HUES64 (cell line): ENCODE results near the gene PLOD3.
"Not testable (repeated sequence)": the region's sequence is repeated elsewhere in the genome, so short reads cannot be mapped to it uniquely, and the experiment has no call there.

Source experiments
- H3K27ac ChIP-seq: 2 replicates; pipeline ENCODE4 v1.7.0; 2013; ENCODE audit warnings: low read depth, low read length, inconsistent platforms
- H3K27me3 ChIP-seq: 2 replicates; pipeline ENCODE4 v1.6.1; 2013; ENCODE audit warnings: mild to moderate bottlenecking, low read length; ENCODE audit not compliant: insufficient read depth
- H3K36me3 ChIP-seq: 2 replicates; pipeline ENCODE4 v1.6.1; 2013; ENCODE audit warnings: mild to moderate bottlenecking, low read length; ENCODE audit not compliant: insufficient read depth
- H3K4me1 ChIP-seq: 2 replicates; pipeline ENCODE4 v1.6.1; 2013; ENCODE audit warnings: mild to moderate bottlenecking, low read length, moderate library complexity; ENCODE audit not compliant: insufficient read depth
- H3K4me3 ChIP-seq: 2 replicates; pipeline ENCODE4 v1.5.1; 2013; ENCODE audit warnings: mild to moderate bottlenecking, low read length, moderate library complexity
- H3K9ac ChIP-seq: 2 replicates; pipeline ENCODE4 v1.6.1; 2013; ENCODE audit warnings: mild to moderate bottlenecking, low read depth, low read length
- H3K9me3 ChIP-seq: 2 replicates; pipeline ENCODE4 v1.6.1; 2013; ENCODE audit warnings: low read depth, low read length; ENCODE audit not compliant: insufficient read depth
- WGBS: fragments of 150-250, 120-280 bp; methylation state at CpG from one replicate; pipeline ENCODE4 v1.1.7; 2013; ENCODE audit warnings: missing lambda C conversion rate; 5-methylcytosine and 5-hydroxymethylcytosine counted together

PLOD3 gene

DNA sequence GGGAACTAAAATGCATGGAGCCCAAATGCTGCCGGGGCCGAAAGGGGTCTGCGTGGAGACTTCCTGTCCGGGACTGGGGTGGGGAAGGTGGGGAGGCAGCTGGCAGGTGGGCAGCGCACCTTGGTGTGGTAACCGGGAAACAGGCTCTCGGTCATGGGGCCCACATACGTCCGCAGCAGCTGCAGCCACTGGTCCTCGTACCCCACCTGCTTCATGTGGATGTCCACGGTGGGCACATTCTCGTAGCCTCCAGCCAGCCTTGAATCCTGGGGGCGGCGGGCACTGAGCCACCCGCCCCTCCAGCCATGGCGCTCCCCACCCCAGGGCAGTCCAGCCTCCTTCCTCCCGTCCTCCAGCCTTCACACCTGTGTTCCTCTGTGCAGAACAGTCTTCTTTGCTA lies 9.9 kb downstream of the PLOD3 start:
- Histone ChIP-seq H3K36me3 (peaks cover 31% of the 10 kb centered on the region), H3K9me3 (no peaks in the 10 kb centered on the region), H3K4me1 (no peaks in the 10 kb centered on the region), H3K4me3 (no peak overlapping the region), H3K27me3 (peaks cover 5% of the 10 kb centered on the region), H3K9ac (no peak overlapping the region), H3K27ac (no peak overlapping the region)
- 92% methylated on average over 17 of the region's 17 CpGs for WGBS

DNA sequence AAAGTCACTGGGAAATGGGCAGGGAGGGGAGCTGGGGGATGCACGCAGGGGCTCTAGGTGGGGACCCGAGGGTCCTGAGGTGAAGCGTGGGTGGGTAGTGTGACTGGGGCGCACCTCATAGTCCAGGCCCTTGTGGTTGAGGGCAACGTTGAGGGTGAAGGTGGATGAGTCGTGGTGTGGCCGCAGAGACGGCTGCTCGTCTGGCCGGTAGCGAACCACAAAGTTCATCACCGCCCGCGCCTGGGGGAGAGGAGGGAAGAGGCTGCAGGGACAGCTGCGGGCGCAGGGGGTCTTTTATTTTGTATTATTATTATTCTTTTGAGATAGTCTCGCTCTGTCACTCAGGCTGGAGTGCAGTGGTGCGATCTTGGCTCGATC lies 10.7 kb downstream of the PLOD3 start:
- H3K36me3 ChIP-seq: peaks cover 26% of the 10 kb centered on the region
- no peak overlapping the region for H3K4me3 ChIP-seq
- no peak overlapping the region for H3K27ac ChIP-seq
- H3K9me3 ChIP-seq: no peaks in the 10 kb centered on the region
- H3K27me3 ChIP-seq: peaks cover 14% of the 10 kb centered on the region
- H3K4me1 ChIP-seq: no peaks in the 10 kb centered on the region
- 94% methylated on average over 18 of the region's 19 CpGs for WGBS
- H3K9ac ChIP-seq: no peak overlapping the region

DNA sequence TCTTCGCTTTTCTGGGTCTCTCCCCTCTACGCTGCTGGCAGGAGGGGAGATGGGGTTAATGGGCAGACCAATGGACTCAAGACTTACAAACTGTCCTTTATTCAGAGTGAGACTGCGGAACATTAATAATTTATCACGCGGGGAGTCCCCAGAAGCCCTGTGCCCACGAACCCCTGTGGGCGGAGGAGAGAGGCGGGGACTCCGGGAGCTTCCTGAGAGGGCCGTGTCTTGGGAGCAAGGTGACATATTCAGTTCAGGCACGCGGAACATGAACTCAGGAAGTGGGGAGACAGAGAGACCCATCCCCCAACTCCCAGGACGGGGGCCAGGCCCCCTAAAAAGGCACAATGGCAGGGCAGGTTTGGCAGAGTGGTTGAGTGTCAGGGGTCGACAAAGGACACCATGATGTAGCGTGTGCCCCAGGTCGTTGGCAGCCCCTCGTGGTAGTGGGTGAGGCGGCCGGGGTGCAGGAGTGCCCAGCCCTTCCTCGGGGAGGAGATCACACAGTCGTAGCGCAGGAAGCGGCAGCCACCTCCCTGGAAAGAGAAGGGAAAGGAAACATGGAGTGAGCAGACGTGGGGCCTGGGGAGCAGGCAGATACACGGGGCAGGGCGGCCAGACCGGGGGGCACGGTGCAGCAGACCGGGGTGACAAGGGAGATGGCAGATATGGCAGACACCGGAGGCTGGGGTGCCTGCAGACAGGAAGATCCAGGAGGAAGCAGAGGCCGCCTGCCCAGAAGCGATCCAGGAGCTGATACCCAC lies 11.3 kb downstream of the PLOD3 start:
- Histone ChIP-seq H3K36me3 (peaks cover 20% of the 10 kb centered on the region), H3K4me3 (no peak overlapping the region), H3K9me3 (no peaks in the 10 kb centered on the region), H3K9ac (no peak overlapping the region), H3K4me1 (peaks cover 2% of the 10 kb centered on the region; the same call in 1 of the 2 replicates), H3K27ac (no peak overlapping the region), H3K27me3 (peaks cover 16% of the 10 kb centered on the region)
- 93% methylated on average over 30 of the region's 32 CpGs for WGBS

DNA sequence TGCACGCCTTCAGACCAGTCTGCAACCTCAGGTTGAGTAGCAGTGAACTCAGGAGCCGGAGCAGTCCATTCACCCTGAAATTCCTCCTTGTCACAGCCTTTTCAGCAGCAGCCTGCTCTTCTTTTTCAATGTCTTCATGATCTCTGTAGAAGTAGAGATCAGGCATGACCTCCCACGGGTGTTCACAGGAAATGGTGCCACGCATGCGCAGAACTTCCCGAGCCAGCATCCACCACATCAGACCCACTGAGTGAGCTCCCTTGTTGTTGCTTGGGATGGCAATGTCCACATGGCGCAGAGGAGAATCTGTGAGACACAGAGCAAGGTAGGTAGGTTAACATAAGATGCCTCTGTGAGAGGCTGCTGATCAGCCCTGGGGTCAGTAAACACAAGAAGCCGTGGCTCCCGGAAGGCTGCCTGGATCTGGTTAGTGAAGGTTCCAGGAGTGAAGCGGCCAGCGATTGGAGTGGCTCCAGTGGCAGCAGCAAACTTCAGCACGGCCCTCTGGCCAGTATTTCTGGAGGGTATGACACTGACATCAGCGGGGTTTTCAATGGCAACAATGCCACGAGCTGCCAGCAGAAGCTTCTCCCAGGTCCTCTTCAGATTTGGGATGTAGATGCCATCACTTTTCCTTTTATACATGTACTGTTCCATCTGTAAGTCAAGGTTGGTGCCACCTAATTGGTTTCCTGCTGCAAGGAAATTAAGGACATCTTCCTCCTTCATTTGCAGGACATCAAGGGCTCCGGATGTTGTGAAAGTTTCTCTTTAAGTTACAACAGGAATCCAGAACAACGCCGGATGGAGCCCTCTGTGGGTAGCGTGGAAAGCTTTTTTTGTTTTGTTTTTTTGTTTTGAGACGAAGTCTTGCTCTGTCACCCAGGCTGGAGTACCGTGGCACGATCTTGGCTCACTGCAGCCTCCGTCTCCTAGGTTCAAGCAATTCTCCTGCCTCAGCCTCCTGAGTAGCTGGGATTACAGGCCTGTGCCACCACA lies 13.3 kb downstream of the PLOD3 start:
- H3K4me3 ChIP-seq, H3K9me3 ChIP-seq, H3K27ac ChIP-seq, H3K9ac ChIP-seq, H3K36me3 ChIP-seq: not testable (repeated sequence)
- Histone ChIP-seq H3K4me1 (peaks cover 10% of the 10 kb centered on the region), H3K27me3 (peaks cover 16% of the 10 kb centered on the region)
- 88% methylated on average over 22 of the region's 22 CpGs for WGBS

DNA sequence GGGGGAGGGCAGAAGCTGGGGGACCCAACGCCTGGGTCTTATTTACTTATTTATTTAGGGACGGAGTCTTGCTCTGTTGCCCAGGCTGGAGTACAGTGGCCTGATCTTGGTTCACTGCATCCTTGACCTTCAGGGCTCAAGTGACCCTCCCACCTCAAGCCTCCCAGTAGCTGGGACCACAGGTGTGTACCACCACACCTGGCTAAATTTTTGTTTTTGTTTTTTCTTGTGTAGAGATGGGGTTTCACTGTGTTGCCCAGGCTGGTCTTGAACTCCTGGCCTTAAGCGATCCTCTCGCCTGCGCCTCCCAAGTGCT lies 14.8 kb downstream of the PLOD3 start:
- 92% methylated on average over 5 of the region's 5 CpGs for WGBS
- no peak overlapping the region for H3K9ac ChIP-seq
- H3K27me3 ChIP-seq: peaks cover 16% of the 10 kb centered on the region

DNA sequence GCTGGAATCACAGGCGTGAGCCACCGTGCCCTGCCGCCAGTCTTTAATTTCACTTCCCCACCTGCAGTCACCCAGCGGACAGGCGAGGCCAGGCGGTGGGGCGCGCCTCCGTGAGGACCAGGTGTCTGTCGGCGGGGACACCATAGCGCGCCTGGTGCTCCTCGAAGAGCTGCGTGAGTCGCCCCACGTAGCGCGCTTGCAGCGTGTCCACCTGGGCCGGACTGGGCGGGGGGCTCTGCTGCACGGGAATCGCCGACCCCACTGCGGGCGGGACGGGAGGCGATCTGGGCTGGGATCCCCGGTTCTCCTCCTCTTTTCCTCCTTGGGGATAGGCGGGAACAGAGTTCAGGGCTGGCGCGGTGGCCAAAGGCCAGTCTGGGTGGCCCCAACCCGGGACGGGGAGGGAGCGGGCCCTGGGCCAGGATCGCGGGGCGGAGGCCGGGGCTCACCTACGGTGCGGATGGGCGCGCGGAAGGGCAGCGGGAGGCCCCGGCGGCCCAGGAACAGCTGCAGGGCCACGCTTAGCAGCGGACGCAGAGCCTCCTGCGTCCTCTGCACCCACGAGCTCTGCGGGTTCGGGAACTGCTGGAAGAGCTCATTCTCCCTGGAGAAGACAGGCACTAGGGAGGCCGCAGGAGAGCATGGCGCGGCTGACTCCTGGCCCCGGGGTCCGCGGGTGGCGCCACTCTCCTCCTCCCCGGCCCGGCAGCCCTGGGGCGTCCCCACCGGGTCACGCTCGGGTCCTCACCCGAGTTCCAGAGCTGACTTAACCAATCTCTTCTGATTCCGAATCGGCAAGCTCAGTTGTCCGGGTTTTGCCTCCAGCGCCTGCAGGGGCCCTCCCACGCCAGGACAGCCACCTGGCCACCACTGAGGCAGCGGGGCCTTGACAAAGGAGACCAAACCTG lies 15.4 kb downstream of the PLOD3 start:
- Histone ChIP-seq H3K4me3 (peak overlapping the region; percentile 54), H3K36me3 (peaks cover 6% of the 10 kb centered on the region; the same call in 1 of the 2 replicates), H3K4me1 (peaks cover 10% of the 10 kb centered on the region), H3K9ac (peak overlapping the region; percentile 54), H3K9me3 (no peaks in the 10 kb centered on the region), H3K27me3 (peaks cover 16% of the 10 kb centered on the region), H3K27ac (no peak overlapping the region)
- 86% methylated on average over 75 of the region's 75 CpGs for WGBS

More for the DNA sequence above, 14.8 kb downstream of the PLOD3 start:
- H3K27ac ChIP-seq: no peak overlapping the region
- peak overlapping the region; percentile 54 for H3K4me3 ChIP-seq
- peaks cover 6% of the 10 kb centered on the region; the same call in 1 of the 2 replicates for H3K36me3 ChIP-seq
- H3K9me3 ChIP-seq: no peaks in the 10 kb centered on the region
- peaks cover 10% of the 10 kb centered on the region for H3K4me1 ChIP-seq

DNA sequence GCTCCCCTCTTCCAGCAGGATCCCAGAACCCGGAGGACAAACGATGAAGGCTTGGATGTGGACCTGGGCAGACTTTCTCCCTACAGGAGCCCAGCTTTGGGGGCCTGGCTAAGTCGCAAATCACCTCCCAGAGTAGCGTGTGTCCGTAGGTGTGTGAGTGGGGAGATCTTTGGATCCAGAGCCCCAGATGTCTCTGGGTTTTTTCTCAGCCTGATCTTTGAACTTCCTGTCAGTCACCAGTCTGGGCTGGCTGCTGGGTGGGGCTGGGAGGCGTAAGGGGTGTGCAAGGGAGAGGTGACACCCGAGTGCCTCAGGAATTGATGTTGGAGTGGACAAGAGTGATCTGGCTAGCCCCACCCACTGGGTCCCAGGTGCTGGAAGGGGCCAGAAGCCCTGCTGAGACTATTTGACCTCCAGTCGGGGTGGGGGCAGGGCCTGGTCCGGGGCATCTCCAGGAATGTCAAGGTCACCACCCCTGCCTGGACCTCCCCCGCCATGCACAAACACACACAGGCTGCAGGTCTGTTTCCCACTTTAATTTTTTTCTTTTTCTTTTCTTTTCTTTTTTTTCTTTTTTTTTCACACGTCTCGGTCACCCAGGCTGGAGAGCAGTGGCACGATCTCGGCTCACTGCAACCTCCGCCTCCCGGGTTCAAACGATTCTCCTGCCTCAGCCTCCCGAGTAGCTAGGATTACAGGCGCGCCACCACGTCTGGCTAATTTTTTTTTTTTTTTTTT lies 16.4 kb downstream of the PLOD3 start, which contains the start of gene MOGAT3:
Gene MOGAT3 (minus strand): TSS at position 175 of the 738 bp plus-strand sequence. CDS start 182 bp downstream, outside the sequence.
- peak within 1 kb of the TSS; percentile 54 for H3K9ac ChIP-seq
- no peaks in the 10 kb centered on the region for H3K9me3 ChIP-seq
- peaks cover under 1% of the 10 kb centered on the region; the same call in 1 of the 2 replicates for H3K36me3 ChIP-seq
- 58% methylated on average over 21 of the region's 21 CpGs for WGBS
- H3K27me3 ChIP-seq: peaks cover 16% of the 10 kb centered on the region
- H3K4me1 ChIP-seq: peaks cover 10% of the 10 kb centered on the region
- peak within 1 kb of the TSS; percentile 54 for H3K4me3 ChIP-seq
- peak within 1 kb of the TSS; percentile 57; the same call in 1 of the 2 replicates for H3K27ac ChIP-seq

DNA sequence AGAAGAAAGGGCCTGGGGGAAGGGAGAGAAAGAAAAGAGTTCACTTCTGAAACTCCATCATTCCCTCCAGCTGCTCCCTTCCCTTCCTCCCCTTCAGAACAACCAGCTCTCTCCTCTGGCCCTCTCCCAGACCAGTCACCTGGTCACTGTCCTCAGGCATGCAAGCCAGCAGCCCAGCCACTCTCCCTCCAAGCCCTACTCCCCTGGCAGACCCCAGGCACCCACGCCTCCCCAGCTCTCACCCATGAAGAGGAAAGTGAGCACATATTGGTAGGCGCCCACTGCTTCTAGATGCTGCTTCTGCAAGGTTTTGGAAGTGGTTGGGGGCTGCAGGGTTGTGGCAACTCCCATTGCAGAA lies 16.9 kb downstream of the PLOD3 start:
- no peak overlapping the region for H3K9ac ChIP-seq
- H3K4me3 ChIP-seq: no peak overlapping the region
- H3K36me3 ChIP-seq: no peaks in the 10 kb centered on the region
- peak overlapping the region; percentile 57; the same call in 1 of the 2 replicates for H3K27ac ChIP-seq
- peaks cover 16% of the 10 kb centered on the region for H3K27me3 ChIP-seq
- peaks cover 10% of the 10 kb centered on the region for H3K4me1 ChIP-seq
- H3K9me3 ChIP-seq: no peaks in the 10 kb centered on the region
- WGBS: 86% methylated on average over 2 of the region's 2 CpGs

DNA sequence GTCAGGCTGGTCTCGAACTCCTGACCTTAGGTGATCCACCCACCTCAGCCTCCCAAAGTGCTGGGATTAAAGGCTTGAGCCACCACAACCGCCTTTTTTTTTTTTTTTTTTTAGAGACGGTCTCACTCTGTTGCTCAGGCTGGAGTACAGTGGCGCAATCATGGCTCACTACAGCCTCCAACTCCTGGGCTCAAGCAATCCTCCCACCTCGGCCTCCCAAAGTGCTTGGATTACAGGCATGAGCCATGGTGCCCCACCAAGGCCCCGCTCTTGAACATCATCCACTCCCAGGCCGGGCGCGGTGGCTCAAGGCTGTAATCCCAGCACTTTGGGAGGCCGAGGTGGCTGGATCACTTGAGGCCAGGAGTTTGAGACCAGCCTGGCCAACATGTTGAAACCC lies 17.9 kb downstream of the PLOD3 start:
- H3K27ac ChIP-seq, H3K9ac ChIP-seq, H3K9me3 ChIP-seq, H3K4me3 ChIP-seq, H3K36me3 ChIP-seq: not testable (repeated sequence)
- 95% methylated on average over 10 of the region's 10 CpGs for WGBS
- Histone ChIP-seq H3K27me3 (peaks cover 16% of the 10 kb centered on the region), H3K4me1 (peaks cover 10% of the 10 kb centered on the region)

DNA sequence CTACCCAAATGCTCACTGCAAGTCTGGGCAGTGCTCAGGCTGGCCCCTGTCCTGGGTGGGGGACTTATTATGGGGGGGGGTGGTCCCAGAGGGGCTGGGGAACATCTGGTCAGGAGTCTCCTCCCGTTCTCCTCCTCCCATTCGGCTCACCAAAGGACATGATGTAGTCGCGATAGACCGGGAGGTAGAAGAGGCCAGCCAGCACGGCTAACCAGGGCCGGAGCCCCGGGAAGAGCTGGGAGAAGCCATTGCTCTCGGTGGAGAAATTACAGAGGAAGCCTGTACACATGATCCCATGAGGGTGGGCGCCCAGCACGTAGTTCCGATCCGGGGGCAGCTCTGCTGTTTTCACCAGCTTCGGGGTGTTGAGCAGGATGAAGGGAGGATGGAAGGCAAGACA lies 18.9 kb downstream of the PLOD3 start:
- Histone ChIP-seq H3K27me3 (peaks cover 16% of the 10 kb centered on the region), H3K4me3 (no peak overlapping the region), H3K4me1 (peaks cover 10% of the 10 kb centered on the region), H3K9ac (no peak overlapping the region), H3K36me3 (no peaks in the 10 kb centered on the region), H3K27ac (no peak overlapping the region), H3K9me3 (no peaks in the 10 kb centered on the region)
- WGBS: 90% methylated on average over 14 of the region's 14 CpGs
